A549 treated with CORT108297 at 1 μM for 4 hours (cell line): ENCODE measurements around the gene PPA1. TPM values are rescaled to one million over a fixed set of nuclear protein-coding genes. Genes with fewer than 3 reads are reported as not detected.

ENCODE experiments used
- total RNA-seq: library from RNA; stranded (reverse); fragments of 200-300 nt; extraction: Qiagen RNA extraction; gene quantifications from 5 replicates; pipeline ENCODE4 v1.2.3, GENCODE V29; 2022

PPA1 gene
- 187 to 238 TPM (median 197 TPM) in 5 replicates for total RNA-seq

GRCh38 chr10:70233109-70233938 is at the start of gene PPA1:
Gene PPA1 (minus strand): TSS chr10:70233429. CDS start chr10:70233327, 102 bp downstream.

Other genes with a start within 250 kb of the PPA1 start
- 23.2 to 30.3 TPM (median 28.1 TPM) in 5 replicates for gene MACROH2A2, start 180.6 kb downstream of the PPA1 start, total RNA-seq
- 28.8 to 38.2 TPM (median 37.4 TPM) in 5 replicates for gene AIFM2, start 100.6 kb downstream of the PPA1 start, total RNA-seq
- 12.3 to 20.1 TPM (median 19.0 TPM) in 5 replicates for gene TYSND1, start 86.7 kb downstream of the PPA1 start, total RNA-seq
- gene SAR1A, start 62.9 kb downstream of the PPA1 start, total RNA-seq: 74.6 to 80.6 TPM (median 78.1 TPM) in 5 replicates
- not detected in 5 replicates for gene NPFFR1, start 50.6 kb upstream of the PPA1 start, total RNA-seq
- 17.7 to 21.7 TPM (median 19.9 TPM) in 5 replicates for gene LRRC20, start 149.2 kb upstream of the PPA1 start, total RNA-seq
- 12.5 to 14.9 TPM (median 13.9 TPM) in 5 replicates for gene EIF4EBP2, start 170.7 kb upstream of the PPA1 start, total RNA-seq
- gene NODAL, start 208.3 kb upstream of the PPA1 start, total RNA-seq: not detected in 5 replicates
- 5.8 to 8.4 TPM (median 8.0 TPM) in 5 replicates for gene PALD1, start 245.3 kb upstream of the PPA1 start, total RNA-seq